BLaER1 treated with 17β-estradiol and CSF1 and Interleukin-3, amounts not matched to agents 10 nM and 100 nM (cell line): ENCODE data around the gene RNF214.
"Not testable (repeated sequence)": the region's sequence is repeated elsewhere in the genome, so short reads cannot be mapped to it uniquely, and the experiment has no call there.

Source experiments
- H3K27ac ChIP-seq, 11 experiments: shearing (Covaris generic); formaldehyde crosslinking; 2 replicates each; pipeline ENCODE4 v1.8.1; 2022
- H3K27me3 ChIP-seq, 11 experiments: shearing (Covaris generic); formaldehyde crosslinking; 2 replicates each; pipeline ENCODE4 v1.8.1; 2022
- H3K36me3 ChIP-seq, 11 experiments: shearing (Covaris generic); formaldehyde crosslinking; 2 replicates each; pipeline ENCODE4 v1.8.1; 2022
- H3K4me1 ChIP-seq, 10 experiments: shearing (Covaris generic); formaldehyde crosslinking; 2 replicates each; pipeline ENCODE4 v1.8.1; 2022
- H3K4me2 ChIP-seq, 11 experiments: shearing (Covaris generic); formaldehyde crosslinking; 2 replicates each; pipeline ENCODE4 v1.8.1; 2022
- H3K4me3 ChIP-seq, 10 experiments: shearing (Covaris generic); formaldehyde crosslinking; 2 replicates each; pipeline ENCODE4 v1.8.1; 2022
- H3K9ac ChIP-seq, 11 experiments: shearing (Covaris generic); formaldehyde crosslinking; 2 replicates each; pipeline ENCODE4 v1.8.1; 2022
- H3K9me3 ChIP-seq, 11 experiments: shearing (Covaris generic); formaldehyde crosslinking; replicated peaks in 1 of 11; 2 replicates each; pipeline ENCODE4 v1.8.1; 2022
- H4K20me1 ChIP-seq, 11 experiments: shearing (Covaris generic); formaldehyde crosslinking; 2 replicates each; pipeline ENCODE4 v1.8.1; 2022
- Cebpa-rat ChIP-seq, 11 experiments: shearing (Covaris generic); IDR thresholded peaks; 2 replicates each; pipeline ENCODE4 v1.8.1; 2022

Gene RNF214

DNA sequence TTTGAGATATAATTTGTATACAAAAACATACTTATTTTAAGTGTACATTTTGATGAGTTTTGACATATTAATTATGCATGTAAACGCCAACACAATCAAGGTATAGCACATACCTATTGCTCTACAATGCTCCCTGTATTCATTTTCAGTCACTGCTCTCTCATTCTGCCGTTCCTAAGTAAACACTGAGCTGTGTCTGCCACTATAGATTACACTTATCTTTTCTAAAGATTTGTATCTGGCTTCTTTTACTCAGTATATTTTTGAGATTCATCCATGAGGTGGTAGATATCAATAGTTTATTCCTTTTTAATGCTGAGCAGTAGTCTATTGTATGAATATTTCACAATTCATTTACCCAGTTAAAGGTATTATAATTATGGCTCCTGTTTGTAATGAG, 33.3 kb downstream of the RNF214 start:
- Histone ChIP-seq H3K27ac (no peak overlapping the region), H3K36me3 (peaks cover 51 to 97% (median 72%) of the 10 kb centered on the region in 11 experiments; a peak in 21 of 22 replicates), H3K4me3 (no peak overlapping the region), H3K27me3 (no peaks in the 10 kb centered on the region), H3K4me2 (no peak overlapping the region), H4K20me1 (no peaks in the 10 kb centered on the region), H3K4me1 (no peaks in the 10 kb centered on the region), H3K9me3 (peaks cover 0 to 5% (median 0%) of the 10 kb centered on the region in 11 experiments; a peak in 2 of 22 replicates), H3K9ac (no peak overlapping the region)
- no peak for TF ChIP-seq Cebpa-rat (IDR thresholded peaks at IDR 0.05)

- Histone ChIP-seq H3K27ac (no peak overlapping the region), H3K27me3 (no peaks in the 10 kb centered on the region), H3K4me1 (no peaks in the 10 kb centered on the region), H4K20me1 (no peaks in the 10 kb centered on the region), H3K4me2 (no peak overlapping the region), H3K9ac (no peak overlapping the region), H3K36me3 (peaks cover 43 to 94% (median 63%) of the 10 kb centered on the region in 11 experiments), H3K9me3 (peaks cover 0 to 15% (median 5%) of the 10 kb centered on the region in 11 experiments; a peak in 9 of 22 replicates), H3K4me3 (no peak overlapping the region)
- no peak for TF ChIP-seq Cebpa-rat (IDR thresholded peaks at IDR 0.05)
Measured at GRCh38 chr11:117269856-117270255, 37.4 kb downstream of the RNF214 start.

DNA sequence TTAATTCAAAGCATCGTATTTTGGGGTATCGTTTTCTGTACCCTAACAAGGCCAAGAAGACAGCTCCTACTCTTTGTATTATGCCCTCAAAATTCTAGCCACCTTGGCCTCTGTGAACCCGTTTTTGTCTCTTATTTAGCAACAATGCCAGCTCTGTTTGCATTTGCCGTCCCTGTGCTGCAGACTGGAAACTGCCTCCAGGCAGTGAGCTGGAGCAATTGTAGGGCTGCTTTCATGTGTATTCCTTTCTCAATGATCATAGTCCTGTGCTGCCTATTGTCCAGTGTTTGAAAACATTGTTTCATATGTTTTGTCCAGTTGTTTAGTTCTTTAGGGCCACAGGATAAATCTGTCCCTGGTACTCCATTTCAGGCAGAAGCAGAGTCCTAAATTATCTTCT, 38.7 kb downstream of the RNF214 start:
- no peak overlapping the region for H3K27ac ChIP-seq
- peaks cover 39 to 90% (median 65%) of the 10 kb centered on the region in 11 experiments for H3K36me3 ChIP-seq
- no peaks in the 10 kb centered on the region for H3K27me3 ChIP-seq
- H3K9ac ChIP-seq = no peak overlapping the region
- H4K20me1 ChIP-seq = no peaks in the 10 kb centered on the region
- H3K9me3 ChIP-seq = peaks cover 0 to 15% (median 5%) of the 10 kb centered on the region in 11 experiments; a peak in 8 of 22 replicates
- H3K4me1 ChIP-seq = no peaks in the 10 kb centered on the region
- no peak overlapping the region for H3K4me2 ChIP-seq
- no peak for TF ChIP-seq Cebpa-rat (IDR thresholded peaks at IDR 0.05)
- H3K4me3 ChIP-seq = no peak overlapping the region

DNA sequence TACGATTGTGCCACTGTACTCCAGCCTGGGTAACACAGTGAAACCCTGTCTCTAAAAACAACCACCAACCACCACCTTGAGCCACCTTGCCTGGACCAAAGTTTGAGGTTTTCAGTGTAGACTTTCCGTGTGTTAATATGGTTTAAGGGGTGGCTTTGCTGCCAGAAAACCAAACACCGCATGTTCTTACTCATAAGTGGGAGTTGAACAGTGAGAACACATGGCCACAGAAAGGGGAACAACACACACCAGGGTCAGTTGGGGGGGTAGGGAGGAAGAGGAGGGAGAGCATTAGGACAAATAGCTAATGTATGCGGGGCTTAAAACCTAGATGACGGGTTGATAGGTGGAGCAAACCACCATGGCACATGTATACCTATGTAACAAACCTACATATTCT, 39.7 kb downstream of the RNF214 start:
- peaks cover 33 to 88% (median 57%) of the 10 kb centered on the region in 11 experiments for H3K36me3 ChIP-seq
- H3K9ac ChIP-seq, H3K27ac ChIP-seq, H3K27me3 ChIP-seq, H3K4me1 ChIP-seq, H3K4me2 ChIP-seq, H3K4me3 ChIP-seq, H4K20me1 ChIP-seq: not testable (repeated sequence)
- H3K9me3 ChIP-seq = peaks cover 0 to 15% (median 5%) of the 10 kb centered on the region in 11 experiments; a peak in 8 of 22 replicates

DNA sequence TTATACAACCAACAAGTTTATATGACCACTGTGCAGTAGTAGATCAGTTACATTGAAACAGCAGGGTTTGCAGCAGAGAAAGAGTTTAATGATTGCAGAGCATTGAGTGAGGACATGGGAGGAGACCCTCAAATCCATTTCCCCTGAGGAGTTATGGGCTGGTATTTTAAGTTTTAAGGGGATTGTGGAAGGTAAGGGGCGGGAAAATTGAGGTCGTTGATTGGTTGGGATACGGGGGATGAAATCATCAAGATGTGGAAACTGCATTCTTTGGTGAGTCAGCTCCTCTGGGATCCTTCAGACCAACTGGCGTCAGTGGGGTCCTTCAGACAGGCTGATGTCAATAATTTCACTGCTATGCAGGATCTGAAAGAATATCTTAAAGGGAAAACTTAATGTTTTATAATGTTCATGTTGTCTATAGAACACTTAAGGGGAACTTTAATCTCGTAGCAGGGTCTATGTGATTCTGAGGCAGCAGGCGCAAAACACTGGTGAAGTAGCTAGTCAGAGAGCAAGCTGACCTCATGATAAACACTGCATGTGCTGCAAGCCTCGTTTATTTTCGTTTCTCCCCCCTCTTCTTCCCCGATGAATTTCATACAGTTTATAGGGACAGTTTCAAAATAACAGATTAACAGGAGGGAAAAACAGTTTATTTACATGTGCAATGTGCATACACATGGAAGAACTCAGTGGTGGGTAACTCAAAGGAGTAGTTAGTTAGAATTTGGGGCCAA, 41.2 kb downstream of the RNF214 start:
- Histone ChIP-seq H3K4me2 (no peak overlapping the region), H3K27ac (no peak overlapping the region)
- TF ChIP-seq Cebpa-rat (IDR thresholded peaks at IDR 0.05) = no peak

DNA sequence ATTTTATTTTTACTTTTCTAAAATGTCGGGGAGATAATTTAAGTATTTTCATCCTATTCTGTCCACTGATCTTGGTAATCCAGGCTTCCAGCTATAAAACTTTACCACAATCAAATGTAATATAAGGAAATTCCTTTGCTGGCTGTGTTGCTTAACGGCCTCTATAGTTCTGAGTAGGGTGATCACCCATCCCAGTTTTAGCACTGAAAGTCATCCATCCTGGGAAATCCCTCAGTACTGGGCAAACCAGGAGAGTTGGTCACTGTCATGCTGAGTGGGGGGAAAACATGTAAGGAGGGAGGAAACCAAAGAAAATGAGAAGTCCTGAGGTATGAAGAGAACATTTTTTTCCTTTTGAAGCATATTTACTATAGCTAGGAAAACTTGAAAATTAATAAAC, 45.9 kb downstream of the RNF214 start:
- Histone ChIP-seq H3K4me1 (no peaks in the 10 kb centered on the region), H3K9me3 (peaks cover 0 to 6% (median 0%) of the 10 kb centered on the region in 11 experiments; a peak in 4 of 22 replicates), H3K27ac (no peak overlapping the region), H3K9ac (no peak overlapping the region), H3K4me3 (no peak overlapping the region), H4K20me1 (no peaks in the 10 kb centered on the region), H3K27me3 (no peaks in the 10 kb centered on the region), H3K36me3 (peaks cover 49 to 79% (median 63%) of the 10 kb centered on the region in 11 experiments), H3K4me2 (no peak overlapping the region)
- TF ChIP-seq Cebpa-rat (IDR thresholded peaks at IDR 0.05) = no peak

More for the DNA sequence above, 41.2 kb downstream of the RNF214 start:
- H3K27me3 ChIP-seq = no peaks in the 10 kb centered on the region
- no peak overlapping the region for H3K4me3 ChIP-seq
- peaks cover 31 to 74% (median 54%) of the 10 kb centered on the region in 11 experiments for H3K36me3 ChIP-seq
- H3K9me3 ChIP-seq = peaks cover 0 to 15% (median 5%) of the 10 kb centered on the region in 11 experiments; a peak in 8 of 22 replicates
- no peak overlapping the region for H3K9ac ChIP-seq
- no peaks in the 10 kb centered on the region for H3K4me1 ChIP-seq
- H4K20me1 ChIP-seq = no peaks in the 10 kb centered on the region

DNA sequence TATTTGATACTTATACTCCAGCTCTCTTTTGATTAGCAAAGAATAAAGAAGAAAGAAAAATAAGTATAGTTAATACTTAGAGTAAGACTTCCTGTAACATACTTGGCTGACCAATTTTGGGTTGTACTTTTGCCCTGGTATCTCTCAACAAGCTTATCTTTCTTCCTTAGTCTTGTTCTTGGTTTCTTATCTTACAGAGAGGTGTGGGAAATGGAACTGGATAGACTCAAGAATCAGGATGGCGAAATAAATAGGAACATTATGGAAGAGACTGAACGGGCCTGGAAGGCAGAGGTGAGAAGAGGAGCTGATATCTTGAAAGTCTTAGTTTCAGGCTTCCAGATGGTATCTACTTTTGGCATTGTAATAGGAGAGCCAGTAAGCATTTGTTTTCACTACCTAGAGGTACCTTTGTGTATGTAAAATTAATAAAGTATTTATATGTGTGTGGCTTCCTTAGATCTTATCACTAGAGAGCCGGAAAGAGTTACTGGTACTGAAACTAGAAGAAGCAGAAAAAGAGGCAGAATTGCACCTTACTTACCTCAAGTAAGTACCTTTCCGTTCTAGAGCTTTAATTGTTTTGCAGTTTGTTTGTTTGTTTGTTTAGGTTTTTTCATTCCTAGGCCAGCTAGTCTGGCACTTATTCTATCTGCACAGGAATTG, 47.4 kb downstream of the RNF214 start:
- Histone ChIP-seq H3K9ac (no peak overlapping the region), H3K36me3 (peaks cover 55 to 79% (median 68%) of the 10 kb centered on the region in 11 experiments), H4K20me1 (no peaks in the 10 kb centered on the region), H3K4me2 (no peak overlapping the region), H3K27me3 (no peaks in the 10 kb centered on the region), H3K9me3 (no peaks in the 10 kb centered on the region), H3K4me1 (no peaks in the 10 kb centered on the region), H3K4me3 (no peak overlapping the region), H3K27ac (no peak overlapping the region)
- TF ChIP-seq Cebpa-rat (IDR thresholded peaks at IDR 0.05) = no peak

- H3K4me2 ChIP-seq = no peak overlapping the region
- H3K9ac ChIP-seq = no peak overlapping the region
- TF ChIP-seq Cebpa-rat (IDR thresholded peaks at IDR 0.05) = no peak
Measured at GRCh38 chr11:117281159-117281558, 48.7 kb downstream of the RNF214 start.

GRCh38 chr11:117281869-117282268, 49.4 kb downstream of the RNF214 start:
- H3K9ac ChIP-seq = no peak overlapping the region
- H3K36me3 ChIP-seq = peaks cover 68 to 86% (median 78%) of the 10 kb centered on the region in 11 experiments
- no peaks in the 10 kb centered on the region for H4K20me1 ChIP-seq
- H3K27me3 ChIP-seq = no peaks in the 10 kb centered on the region
- TF ChIP-seq Cebpa-rat (IDR thresholded peaks at IDR 0.05) = no peak
- no peak overlapping the region for H3K4me3 ChIP-seq
- H3K4me1 ChIP-seq = no peaks in the 10 kb centered on the region
- H3K4me2 ChIP-seq = no peak overlapping the region
- no peaks in the 10 kb centered on the region for H3K9me3 ChIP-seq
- no peak overlapping the region for H3K27ac ChIP-seq

More at GRCh38 chr11:117281159-117281558, 48.7 kb downstream of the RNF214 start:
- Histone ChIP-seq H3K4me1 (no peaks in the 10 kb centered on the region), H3K27me3 (no peaks in the 10 kb centered on the region), H3K9me3 (no peaks in the 10 kb centered on the region), H3K27ac (no peak overlapping the region), H3K36me3 (peaks cover 64 to 83% (median 72%) of the 10 kb centered on the region in 11 experiments), H3K4me3 (no peak overlapping the region), H4K20me1 (no peaks in the 10 kb centered on the region)
